ENCODE results near the gene MCC.

Gene MCC

DNA sequence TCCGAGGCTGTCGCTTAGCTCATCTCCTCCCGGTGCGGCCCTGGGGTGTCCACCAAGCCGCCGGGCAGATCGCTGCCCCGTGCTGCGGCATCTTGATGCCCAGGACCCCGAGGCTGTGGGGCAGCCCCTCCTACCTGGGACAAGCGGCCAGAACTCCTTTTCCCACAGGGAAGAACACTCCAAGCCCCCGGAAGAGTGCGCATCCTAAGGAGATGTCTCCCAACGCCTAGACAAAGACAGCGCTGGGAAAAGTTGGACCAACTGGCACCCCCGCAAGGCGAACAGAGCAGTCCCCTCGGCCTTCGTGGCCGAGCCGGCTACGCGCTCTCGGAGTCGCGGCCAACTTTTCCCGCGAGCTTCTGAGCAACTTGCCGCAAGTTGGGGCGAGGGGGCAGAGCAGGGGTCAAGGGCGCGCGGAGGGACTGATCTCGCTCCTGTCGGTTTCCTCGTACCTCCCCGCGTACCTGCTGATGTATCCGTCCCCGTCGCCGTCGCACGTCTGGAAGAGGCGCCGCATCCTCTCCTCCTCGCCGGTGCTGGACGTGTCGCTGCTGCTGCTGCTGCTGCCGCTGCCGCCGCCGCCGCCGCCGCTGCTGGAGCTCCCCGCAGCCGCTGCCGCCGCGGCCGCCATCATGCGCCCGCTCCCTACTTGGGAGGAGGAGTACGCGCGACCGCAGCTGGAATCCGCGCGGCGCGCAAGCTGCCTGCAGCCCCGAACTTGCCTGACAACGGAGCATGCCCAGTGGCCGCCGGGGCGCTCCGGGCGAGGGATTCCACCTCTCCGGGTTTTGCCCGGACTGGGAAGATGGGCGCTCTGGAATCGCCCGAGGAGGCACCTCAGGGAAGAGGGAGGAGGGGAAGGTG is at the start of gene MCC:
TSS of gene MCC (minus strand) at position 673 of the 864 bp plus-strand sequence.
- peak; percentile 84 for DNase-seq (ENCODE audit: low read depth)

DNA sequence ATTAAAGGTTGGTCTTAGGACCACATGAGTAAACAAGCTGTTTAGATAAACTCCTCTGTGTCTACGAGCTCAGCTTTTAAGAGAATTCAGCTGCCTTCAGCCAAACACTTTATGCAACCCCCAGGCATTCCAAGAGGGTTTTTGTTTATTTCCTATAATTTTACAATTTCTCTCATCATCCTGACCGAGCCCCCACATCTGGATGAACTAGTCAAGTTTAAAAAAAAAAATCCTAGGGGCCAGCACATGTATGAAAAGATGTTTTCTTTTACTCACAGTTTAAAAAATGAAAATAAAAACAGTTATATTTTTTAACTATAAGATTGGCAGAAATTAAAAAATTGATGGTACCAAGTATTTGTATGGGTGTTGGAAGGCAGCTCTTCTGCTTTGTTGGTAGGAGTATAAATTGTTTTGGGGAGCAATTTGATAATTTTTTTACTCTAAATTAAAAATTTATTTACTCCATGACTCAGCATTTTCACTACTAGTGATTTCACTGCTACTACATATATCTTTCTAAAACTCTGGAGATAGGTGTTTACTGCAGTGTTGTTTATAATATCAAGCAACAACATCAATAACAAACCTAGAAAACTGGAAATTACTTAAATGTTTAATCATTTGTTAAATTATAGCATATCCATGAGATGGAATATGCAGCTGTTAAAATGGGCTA is 43.4 kb upstream of the MCC start:
- DNase-seq (ENCODE audit: low read depth): no peak

DNA sequence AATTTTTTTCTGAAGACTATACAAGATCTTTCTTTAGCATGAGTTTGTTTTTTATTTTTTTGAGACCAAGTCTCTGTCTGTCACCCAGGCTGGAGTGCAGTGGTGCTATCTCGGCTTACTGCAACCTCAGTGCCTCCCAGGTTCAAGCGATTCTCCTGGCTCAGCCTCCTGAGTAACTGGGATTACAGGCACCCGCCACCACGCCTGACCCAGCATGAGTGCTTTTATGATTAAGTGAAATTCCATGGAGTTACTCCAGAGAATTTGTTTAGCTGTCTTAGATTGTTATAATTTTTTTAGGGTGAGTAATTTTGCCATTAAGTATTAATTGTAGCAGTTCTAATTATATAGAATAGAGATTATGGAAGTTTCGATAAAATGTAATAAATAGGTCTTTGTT is 39.5 kb upstream of the MCC start:
- no peak for DNase-seq (ENCODE audit: low read depth)

DNA sequence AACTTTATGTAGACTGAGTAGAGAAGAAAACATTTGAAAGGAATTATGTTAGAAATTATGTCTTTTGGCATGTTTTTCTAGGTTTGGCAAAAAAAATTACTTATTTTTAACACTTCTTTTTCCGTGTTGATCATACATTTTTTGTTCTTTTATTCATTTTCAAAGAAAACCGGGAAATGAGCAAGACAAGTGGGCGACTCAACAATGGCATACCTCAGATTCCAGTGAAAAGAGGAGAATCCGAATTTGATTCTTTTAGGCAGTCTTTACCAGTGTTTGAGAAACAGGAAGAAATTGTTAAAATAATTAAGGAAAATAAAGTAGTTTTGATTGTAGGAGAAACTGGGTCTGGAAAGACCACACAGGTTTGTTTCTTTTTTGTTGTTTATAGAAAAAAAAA is 38.2 kb upstream of the MCC start:
- DNase-seq (ENCODE audit: low read depth): no peak

DNA sequence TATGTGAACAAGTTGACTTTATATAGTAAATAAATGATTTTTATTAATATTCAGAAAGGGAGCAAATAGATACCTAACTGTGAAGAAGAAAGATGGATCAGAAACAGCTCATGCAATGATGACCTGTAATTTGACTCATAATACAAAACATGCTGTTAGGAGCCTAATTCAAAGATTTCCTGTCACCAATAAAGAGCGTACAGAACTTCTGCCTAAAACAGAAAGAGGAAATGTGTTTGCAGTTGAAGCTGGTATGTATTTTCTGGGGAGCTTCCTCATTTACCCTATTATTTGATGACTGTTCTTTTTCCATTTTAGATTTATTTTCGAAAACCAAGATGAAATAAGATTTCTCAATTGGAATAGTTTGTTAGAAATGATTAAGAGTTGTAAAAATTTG is 36.7 kb upstream of the MCC start:
- DNase-seq (ENCODE audit: low read depth): no peak

DNA sequence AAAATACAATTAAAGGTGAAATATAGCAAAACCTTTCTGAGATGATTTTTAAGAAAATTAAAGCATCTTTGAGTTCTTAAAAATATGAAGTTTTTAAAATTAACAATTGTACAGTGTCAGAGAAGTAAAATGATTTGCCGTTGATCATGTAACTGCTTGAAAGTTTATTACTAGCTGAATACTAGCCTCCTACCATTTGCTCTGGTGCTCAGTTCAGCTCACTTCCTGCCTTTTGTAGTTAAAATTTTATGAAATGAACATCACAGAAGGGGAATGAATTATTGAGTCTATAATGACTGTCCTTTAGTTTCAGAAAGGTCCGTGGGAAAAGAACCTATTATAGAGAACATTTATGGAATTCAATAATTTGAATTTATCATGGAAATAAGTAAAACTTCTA is 34.9 kb upstream of the MCC start:
- no peak for DNase-seq (ENCODE audit: low read depth)

DNA sequence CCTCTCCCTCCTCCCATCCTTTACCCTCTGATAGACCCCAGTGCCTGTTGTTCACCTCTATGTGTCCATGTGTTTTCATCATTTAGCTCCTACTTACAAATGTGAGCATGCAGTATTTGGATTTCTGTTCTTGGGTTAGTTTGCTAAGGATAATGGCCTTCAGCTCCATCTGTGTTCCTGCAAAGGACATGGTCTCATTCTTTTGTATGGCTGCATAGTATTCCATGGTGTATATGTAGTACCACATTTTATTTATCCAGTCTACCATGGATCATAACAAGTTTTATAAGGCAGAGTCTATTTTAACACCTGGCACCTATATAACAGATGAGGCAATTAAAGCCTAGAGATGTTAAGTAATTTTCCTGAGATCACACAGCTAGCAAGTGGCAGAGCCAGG is 32.6 kb upstream of the MCC start:
- no peak for DNase-seq (ENCODE audit: low read depth)

DNA sequence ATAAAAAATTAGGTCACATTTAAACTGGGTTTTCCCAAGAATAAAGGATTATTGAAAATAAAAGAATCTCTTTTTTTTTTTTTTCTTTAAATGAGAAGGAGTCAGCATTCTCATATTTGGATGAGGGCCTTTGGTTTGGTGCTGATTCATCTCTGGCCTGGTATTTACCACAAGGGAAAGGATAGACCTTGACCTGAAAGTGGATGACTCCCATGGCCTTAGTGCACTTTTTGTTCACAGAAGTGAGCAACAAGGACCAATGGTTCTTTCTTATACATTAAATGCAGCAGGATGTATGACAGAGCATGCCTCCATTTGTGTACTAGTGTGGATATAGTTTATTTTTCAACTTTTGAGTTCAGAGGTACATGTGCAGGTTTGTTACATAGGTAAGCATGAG is 32.2 kb upstream of the MCC start:
- no peak for DNase-seq (ENCODE audit: low read depth)

DNA sequence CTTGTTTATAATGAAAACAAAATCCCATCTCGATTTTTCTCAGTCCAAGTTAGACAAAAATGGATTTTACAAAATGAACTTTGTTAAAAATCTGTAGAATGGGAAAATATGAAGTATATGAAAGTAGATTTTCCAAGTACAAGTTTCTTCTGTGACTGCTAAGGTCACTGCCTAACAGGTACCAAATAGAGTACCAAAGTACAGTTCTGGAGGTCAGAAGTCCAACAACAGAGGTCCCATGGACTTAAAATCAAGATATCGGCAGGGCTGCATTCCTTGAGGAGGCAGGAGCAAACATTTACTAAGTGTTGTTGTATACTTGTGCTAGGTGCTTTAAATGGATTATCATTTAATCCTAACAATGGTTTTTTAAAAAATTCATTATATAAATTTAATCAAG is 31.2 kb upstream of the MCC start:
- DNase-seq (ENCODE audit: low read depth): no peak

DNA sequence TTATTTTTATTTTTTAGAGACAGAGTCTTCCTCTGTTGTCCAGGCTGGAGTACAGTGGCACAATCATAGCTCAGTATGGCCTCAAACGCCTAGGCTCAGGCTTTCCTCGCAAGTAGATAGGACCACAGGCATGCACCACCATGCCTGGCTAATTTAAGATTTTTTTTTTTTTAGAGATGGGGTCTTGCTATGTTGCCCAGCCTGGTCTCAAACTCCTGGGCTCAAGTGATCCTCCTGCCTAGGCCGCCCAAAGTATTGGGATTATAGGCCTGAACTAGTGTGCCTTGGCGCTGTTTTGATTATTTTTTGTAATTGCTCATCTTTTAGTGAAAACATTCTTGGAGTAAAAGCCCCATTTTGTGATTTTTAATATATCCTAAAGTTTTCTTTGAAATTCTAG is 30.6 kb upstream of the MCC start:
- no peak for DNase-seq (ENCODE audit: low read depth)

DNA sequence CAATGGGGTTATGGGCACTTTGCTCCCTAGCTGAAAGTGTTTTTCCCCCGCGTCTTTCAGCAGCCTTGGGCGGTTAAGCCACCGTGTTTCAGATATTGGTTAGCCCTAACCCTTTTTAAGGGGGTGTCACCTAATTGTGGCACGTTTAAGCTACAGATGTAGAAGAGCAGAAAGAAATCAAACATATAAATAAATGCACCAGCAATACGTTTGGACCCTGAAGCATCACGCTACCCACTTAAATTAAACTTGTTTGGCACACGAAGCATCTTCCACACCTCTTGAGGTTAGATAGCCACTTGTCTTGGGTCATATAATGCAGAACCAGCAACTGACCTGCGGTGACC is 26.0 kb upstream of the MCC start:
- DNase-seq (ENCODE audit: low read depth): no peak

DNA sequence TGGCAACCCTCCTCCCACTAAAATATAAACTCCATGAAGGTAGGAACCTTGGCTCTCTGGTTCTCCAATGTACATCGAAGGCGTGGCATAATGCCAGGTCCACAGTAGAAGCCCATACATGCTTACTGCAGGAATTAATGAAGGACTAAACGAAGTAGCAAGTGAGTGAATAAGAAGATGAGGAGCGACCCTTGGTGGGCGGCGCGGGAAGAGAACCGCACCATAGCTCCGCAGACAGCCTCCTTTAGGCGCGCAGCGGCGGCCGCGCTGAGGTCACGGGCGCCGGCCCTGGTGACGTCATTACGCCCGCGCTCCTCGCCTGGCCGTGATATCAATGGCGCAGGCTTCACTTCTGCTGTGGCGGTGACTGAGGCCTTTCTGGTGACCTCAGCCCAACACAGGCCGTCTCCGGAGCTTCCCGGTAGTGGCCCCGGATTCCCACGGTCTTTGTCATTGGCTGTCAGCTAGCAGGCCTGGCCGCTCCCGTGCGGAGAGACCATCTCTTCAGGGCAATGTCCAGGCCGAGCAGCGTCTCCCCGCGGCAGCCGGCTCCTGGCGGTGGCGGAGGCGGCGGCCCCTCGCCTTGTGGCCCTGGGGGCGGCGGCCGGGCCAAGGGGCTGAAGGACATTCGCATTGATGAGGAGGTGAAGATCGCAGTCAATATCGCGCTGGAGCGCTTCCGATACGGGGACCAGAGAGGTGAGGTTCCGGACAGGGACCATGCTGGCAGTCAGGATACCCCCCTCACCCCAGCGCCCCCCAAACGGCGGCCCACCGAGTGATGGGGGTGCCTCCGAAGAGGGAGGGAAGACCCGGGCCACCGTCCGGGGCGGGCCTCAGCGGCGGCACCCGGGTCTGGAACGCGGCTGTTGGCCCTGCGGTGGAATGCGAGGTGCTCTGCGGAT is 25.4 kb upstream of the MCC start, which contains the start of gene YTHDC2:
TSS of gene YTHDC2 (plus strand) at position 311 of the 905 bp plus-strand sequence. CDS start at position 513, 202 bp downstream.
- peak; percentile 64 for DNase-seq (ENCODE audit: low read depth)

DNA sequence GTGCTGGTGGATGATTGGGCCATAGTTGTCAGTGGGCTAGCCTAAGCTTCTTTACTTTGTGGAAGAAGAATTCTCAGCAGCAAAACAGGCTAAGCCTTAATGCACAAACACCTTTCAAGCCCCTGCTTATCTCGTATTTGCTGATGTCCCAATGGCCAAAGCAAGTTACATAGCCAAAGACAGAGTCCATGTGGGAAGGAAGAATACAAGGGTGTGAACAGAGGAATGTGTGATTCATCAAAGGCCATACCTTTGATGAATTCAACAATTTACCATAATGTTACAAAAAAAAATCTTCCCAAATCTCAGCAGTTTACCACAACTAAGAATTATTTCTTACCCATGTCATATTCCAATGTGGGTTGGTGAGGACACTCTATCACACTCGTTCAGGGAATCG is 24.1 kb upstream of the MCC start:
- no peak for DNase-seq (ENCODE audit: low read depth)

DNA sequence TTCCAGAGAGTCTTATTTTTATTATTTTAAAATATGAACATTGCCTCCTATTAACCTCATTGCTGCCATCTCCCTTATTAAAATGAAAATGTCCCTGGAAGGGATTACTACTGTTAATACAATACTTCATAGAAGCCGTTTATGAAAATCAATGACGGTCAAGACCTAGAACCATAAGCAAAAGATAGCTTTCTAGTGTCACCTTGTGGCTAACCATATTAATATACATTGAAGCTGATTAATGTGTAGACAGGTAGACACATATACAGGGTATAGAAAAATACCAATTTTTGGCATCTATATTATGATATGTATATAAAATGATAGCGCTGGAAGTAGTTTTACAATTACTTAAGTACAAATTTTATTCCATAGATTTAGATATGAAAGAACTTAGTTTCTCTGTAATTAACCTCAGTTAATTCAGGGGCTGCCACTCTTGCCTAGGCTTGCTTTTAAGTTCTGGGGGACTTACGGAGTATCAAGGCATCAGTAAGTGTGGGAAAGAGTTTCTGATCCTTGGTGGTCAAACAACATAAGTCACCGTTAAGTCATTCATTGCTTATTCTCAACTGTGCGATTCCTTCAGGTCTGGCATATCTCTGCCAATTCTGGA is 22.7 kb upstream of the MCC start:
- DNase-seq (ENCODE audit: low read depth): peak; percentile 45

DNA sequence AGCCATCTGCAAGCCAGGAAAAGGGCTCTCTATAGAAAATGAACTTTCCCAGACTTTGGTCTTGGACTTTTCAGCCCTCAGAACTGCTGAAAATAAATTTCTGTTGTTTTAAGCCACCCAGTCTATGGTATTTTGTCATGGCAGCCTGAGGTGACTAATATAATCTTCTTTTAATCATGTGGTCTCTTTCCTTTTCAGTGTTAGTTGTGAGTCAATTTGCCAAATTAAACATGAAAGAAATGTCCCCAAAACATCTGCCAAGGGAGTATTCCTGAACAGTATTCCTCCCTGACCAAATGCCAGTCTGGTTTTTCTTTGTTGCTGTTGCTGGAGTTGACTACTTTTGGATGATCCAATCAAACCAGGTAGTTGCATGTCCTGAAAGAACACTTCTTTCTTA is 20.5 kb upstream of the MCC start:
- DNase-seq (ENCODE audit: low read depth): no peak

DNA sequence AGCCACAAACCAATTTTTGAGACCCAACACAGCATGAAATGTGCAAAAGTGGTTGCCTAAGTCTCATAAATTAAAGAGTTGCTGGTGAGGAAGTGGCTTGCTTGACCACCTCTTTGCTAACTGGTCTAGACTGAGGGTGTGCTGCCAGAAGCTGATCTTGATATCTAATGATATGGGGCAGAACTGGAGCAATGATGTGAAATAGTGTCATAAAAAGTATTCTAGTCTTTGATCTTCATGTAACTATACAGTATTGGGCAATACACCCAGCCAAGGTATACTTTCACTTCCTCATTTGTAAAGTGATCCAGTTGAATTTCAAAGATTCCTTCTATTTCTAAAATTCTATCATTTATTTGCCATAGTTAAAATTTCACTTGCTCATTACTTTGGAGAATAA is 19.3 kb upstream of the MCC start:
- DNase-seq (ENCODE audit: low read depth): no peak

DNA sequence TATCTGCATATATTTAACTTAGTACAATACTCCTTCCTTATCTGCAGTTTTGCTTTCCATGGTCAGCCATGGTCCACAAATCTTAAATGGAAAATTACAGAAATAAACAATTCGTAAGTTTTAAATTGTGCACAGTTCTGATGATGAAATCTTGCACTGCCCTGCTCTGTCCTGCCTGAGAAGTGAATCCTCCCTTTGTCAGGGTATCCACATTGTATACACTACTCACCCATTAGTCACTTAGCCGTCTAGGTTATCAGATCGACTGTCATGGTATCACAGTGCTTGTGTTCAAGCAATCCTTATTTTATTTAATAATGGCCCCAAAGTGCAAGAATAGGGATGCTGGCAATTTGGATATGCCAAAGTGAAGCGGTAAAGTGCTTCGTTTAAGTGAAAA is 16.9 kb upstream of the MCC start:
- DNase-seq (ENCODE audit: low read depth): no peak

DNA sequence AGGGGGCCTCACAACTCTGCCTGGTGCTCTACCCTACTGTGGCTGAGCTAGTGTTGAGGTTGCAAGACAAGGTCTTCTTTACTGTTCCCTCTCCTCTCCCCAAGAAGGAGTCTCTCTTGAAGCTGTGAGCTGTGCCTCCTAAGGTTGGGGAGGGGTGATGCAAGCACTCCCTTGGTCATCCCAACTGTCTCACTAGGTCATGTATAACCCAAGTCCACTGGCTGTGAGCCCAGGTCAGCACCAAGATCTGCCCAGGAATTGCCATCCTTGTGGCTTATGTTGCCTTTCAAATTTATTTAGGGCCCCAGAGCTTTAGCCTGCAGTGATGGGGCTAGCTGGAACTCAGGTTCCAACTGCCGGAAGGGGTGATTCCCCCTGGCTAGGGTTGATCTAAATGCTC is 14.9 kb upstream of the MCC start:
- no peak for DNase-seq (ENCODE audit: low read depth)

DNA sequence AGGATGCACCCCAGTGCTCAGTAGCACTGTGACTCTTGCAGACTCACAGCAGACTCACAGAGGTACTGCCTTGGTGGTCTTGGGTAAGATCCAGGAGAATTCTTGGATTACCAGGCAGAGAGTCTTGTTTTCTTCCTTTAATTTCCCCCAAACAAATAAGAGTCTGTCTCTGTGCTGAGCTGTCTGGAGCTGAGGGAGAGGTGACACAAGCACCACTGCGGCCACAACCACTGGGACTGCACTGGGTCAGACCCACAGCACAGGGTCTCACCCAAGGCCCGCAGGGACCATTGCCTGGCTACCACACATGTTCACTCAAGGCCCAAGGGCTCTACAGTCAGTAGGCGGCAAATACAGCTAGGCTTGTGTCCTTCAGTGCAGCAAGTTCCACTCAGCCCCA is 13.8 kb upstream of the MCC start:
- no peak for DNase-seq (ENCODE audit: low read depth)

DNA sequence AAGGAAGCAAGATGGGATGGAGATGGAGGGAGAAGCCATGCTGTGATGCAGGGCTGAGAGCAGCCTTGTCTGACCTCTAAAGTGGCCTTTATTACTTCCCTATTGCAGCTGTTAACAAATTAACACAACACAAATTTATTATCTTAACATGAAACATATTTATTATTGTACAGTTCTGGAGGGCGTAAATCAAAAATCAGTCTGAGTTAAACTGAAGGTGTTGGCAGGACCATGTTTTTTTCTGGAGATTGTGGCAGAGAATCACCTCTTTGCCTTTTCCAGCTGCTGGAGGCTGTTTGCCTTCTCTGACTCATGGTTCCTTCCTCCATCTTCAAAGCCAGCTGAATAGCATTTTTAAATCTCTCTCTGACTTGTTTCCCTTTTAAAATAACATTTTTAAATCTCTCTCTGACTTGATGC is 7.2 kb upstream of the MCC start:
- no peak for DNase-seq (ENCODE audit: low read depth)

DNA sequence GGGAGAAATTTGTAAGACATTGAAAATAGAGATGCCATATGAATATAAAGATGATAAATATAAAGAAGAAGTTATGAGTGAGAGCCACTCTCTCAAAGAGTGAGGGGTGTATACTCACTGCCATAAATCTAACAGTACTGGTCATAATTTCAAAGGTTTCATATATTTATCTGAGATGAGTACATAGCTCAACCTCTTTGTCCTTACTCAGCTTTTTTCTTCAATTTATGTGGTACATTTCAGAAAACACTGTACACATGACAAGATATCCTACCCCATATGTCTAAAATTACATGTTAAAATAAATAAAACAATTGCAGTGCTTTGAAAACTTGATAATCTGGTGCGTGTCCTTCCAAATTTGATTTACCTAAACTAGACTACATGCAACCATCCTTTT is 5.2 kb upstream of the MCC start:
- DNase-seq (ENCODE audit: low read depth): no peak

DNA sequence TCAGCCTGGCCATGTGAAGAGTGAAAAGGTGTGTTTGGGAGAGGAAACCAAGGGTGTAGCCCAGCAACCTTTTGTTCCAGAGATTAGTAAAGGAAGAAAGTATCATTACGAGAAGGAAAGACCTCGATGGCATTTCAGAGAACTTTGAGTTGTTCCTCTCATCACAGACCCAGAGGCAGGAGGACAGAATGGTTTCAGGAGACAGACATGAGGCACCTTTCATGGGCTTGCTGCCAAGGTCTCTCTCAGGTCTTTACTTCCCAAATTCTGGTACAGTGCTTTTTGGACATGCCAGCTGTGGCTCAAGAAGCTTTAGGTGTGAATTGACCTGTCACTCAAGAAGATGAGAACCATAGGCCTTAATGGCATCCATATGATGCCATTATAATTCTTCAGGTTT is 2.8 kb upstream of the MCC start:
- DNase-seq (ENCODE audit: low read depth): no peak
